K562 treated with DMSO at 1 percent for 12 hours (cell line): ENCODE results near the gene RNF157. TPM values are rescaled to one million over a fixed set of nuclear protein-coding genes. Genes with fewer than 3 reads are reported as not detected.

Source experiments
- total RNA-seq: library from RNA; unstranded; fragments of 300-600 nt; gene quantifications from 2 replicates; pipeline ENCODE4 v1.2.3, GENCODE V29; 2022; ENCODE audit not compliant: insufficient read depth

Gene RNF157
- total RNA-seq: 13.5 and 50.9 TPM in 2 replicates

GRCh38 chr17:76240461-76241203, at the start of gene RNF157:
TSS of gene RNF157 (minus strand) at chr17:76240493. CDS start at chr17:76240240, 253 bp downstream.

GRCh38 chr17:76264755-76265623, 24.7 kb upstream of the RNF157 start, which contains the start of gene UBALD2:
TSS of gene UBALD2 (plus strand) at chr17:76265348. CDS start at chr17:76265506, 158 bp downstream.

GRCh38 chr17:76141212-76142038, 98.9 kb downstream of the RNF157 start, which contains the start of gene FOXJ1:
TSS of gene FOXJ1 (minus strand) at chr17:76141245. CDS start at chr17:76140395, 850 bp downstream.

GRCh38 chr17:76103274-76104139, 136.8 kb downstream of the RNF157 start, which contains the start of gene EXOC7:
TSS of gene EXOC7 (minus strand) at chr17:76103787. CDS start at chr17:76103692, 95 bp downstream.

Other genes with a start within 250 kb of the RNF157 start
- gene CDK3, start 239.6 kb downstream of the RNF157 start, total RNA-seq: 5.8 and 8.0 TPM in 2 replicates
- gene EVPL, start 213.2 kb downstream of the RNF157 start, total RNA-seq: 0.09 TPM in 1 of 2 replicates, not detected in the other
- gene SRP68, start 168.0 kb downstream of the RNF157 start, total RNA-seq: 72.8 and 93.8 TPM in 2 replicates
- gene GALR2, start 165.7 kb downstream of the RNF157 start, total RNA-seq: not detected in 2 replicates
- gene ZACN, start 161.3 kb downstream of the RNF157 start, total RNA-seq: 2.2 and 10.7 TPM in 2 replicates
- gene EXOC7, start 136.7 kb downstream of the RNF157 start, total RNA-seq: 17.1 and 42.5 TPM in 2 replicates
- gene FOXJ1, start 99.2 kb downstream of the RNF157 start, total RNA-seq: 0.31 TPM in 1 of 2 replicates, not detected in the other
- gene UBALD2, start 24.9 kb upstream of the RNF157 start, total RNA-seq: 167 and 186 TPM in 2 replicates
- 6.1 and 13.6 TPM in 2 replicates for gene QRICH2, start 67.8 kb upstream of the RNF157 start, total RNA-seq
- gene PRPSAP1, start 113.4 kb upstream of the RNF157 start, total RNA-seq: 59.7 and 71.5 TPM in 2 replicates
- 41.7 and 47.1 TPM in 2 replicates for gene SPHK1, start 144.1 kb upstream of the RNF157 start, total RNA-seq
- gene UBE2O, start 212.7 kb upstream of the RNF157 start, total RNA-seq: 19.3 and 36.3 TPM in 2 replicates
- not detected in 2 replicates for gene AANAT, start 227.1 kb upstream of the RNF157 start, total RNA-seq